K562 (cell line): ENCODE data around the gene PATL2. TPM values are rescaled to one million over a fixed set of nuclear protein-coding genes. Genes with fewer than 3 reads are reported as not detected.

ENCODE experiments used
- CSDE1 ChIP-seq, 2 experiments: fragments of 450-650 bp; IDR thresholded peaks; 2 replicates each; pipeline ENCODE4 v1.6.1; 2016; ENCODE audit warnings: mild to moderate bottlenecking in 1 of 2
- EGR1 ChIP-seq: fragments of 450-650 bp; conservative IDR thresholded peaks from 2 replicates; pipeline ENCODE4 v1.6.1; 2017; ENCODE audit warnings: mild to moderate bottlenecking
- ELF4 ChIP-seq: fragments of 450-650 bp; formaldehyde crosslinking; IDR thresholded peaks from 2 replicates; pipeline ENCODE4 v1.4.0; 2022; ENCODE audit warnings: missing genetic modification characterization
- FOXP4 ChIP-seq: sonication (generic); formaldehyde crosslinking; IDR thresholded peaks from 2 replicates; pipeline ENCODE4 v1.8.0; 2022; ENCODE audit warnings: mild to moderate bottlenecking, missing genetic modification reagents, borderline replicate concordance
- MAFK ChIP-seq: IDR thresholded peaks from 2 replicates; pipeline ENCODE4 v1.6.1; 2011; ENCODE audit warnings: low read length, improper control_type of control experiment
- MTA3 ChIP-seq: fragments of 450-650 bp; formaldehyde crosslinking; IDR thresholded peaks from 2 replicates; pipeline ENCODE4 v1.6.1; 2017; ENCODE audit warnings: mild to moderate bottlenecking, borderline replicate concordance
- PATZ1 ChIP-seq: fragments of 250-450 bp; sonication (Bioruptor Pico); IDR thresholded peaks from 2 replicates; pipeline ENCODE4 v1.5.0; 2020; ENCODE audit warnings: mild to moderate bottlenecking, borderline replicate concordance
- PREB ChIP-seq: sonication (generic); formaldehyde crosslinking; IDR thresholded peaks from 2 replicates; pipeline ENCODE4 v1.8.1; 2023; ENCODE audit warnings: mild to moderate bottlenecking, missing genetic modification reagents
- ZBTB26 ChIP-seq: fragments of 450-650 bp; formaldehyde crosslinking; IDR thresholded peaks from 2 replicates; pipeline ENCODE4 v1.4.0; 2022; ENCODE audit warnings: missing genetic modification characterization
- ZBTB8A ChIP-seq: fragments of 450-650 bp; IDR thresholded peaks from 2 replicates; pipeline ENCODE4 v1.6.1; 2018; ENCODE audit warnings: mild to moderate bottlenecking, moderate library complexity; ENCODE audit not compliant: partially characterized antibody
- ZNF121 ChIP-seq: sonication (generic); formaldehyde crosslinking; conservative IDR thresholded peaks from 2 replicates; pipeline ENCODE4 v1.8.0; 2022; ENCODE audit warnings: missing genetic modification reagents
- ZNF124 ChIP-seq: sonication (generic); formaldehyde crosslinking; IDR thresholded peaks from 2 replicates; pipeline ENCODE4 v1.8.1; 2022; ENCODE audit warnings: missing genetic modification reagents
- ZNF239 ChIP-seq: fragments of 250-450 bp; sonication (Bioruptor Pico); IDR thresholded peaks from 2 replicates; pipeline ENCODE4 v1.4.0; 2020; ENCODE audit warnings: mild to moderate bottlenecking
- ZNF780A ChIP-seq: fragments of 250-450 bp; sonication (Bioruptor Pico); IDR thresholded peaks from 2 replicates; pipeline ENCODE4 v1.5.0; 2021; ENCODE audit warnings: mild to moderate bottlenecking
- polyA plus RNA-seq, 8 experiments: library from polyadenylated mRNA; depleted of rRNA in 4 of 8; stranded (reverse) in 5 of 8; unstranded in 3 of 8; fragments of >200 nt; fragmentation: Nextera tagmentation in 2 of 8; fragmentation: Illumina TruSeq in 1 of 8; extraction: Ambion mirVana in 2 of 8; extraction: Trizol in 1 of 8; gene quantifications; 2 replicates each; pipeline versions ENCODE4 v1.2.1 to v1.2.3, GENCODE V29; 2011 to 2014; ENCODE audit warnings: inconsistent platforms in 1 of 8, missing spikeins in 1 of 8
- total RNA-seq, 7 experiments: library from RNA; depleted of rRNA in 6 of 7; stranded (reverse); fragments of >200 nt in 6 of 7; fragmentation: Illumina TruSeq in 2 of 7; extraction: Trizol in 2 of 7; gene quantifications; 2 replicates each; pipeline versions ENCODE4 v1.2.1 to v1.2.3, GENCODE V29; 2011 to 2021; ENCODE audit warnings: low replicate concordance in 1 of 7

Gene PATL2
- total and polyA plus RNA-seq, 9 of the 15 experiments (the other 6 are each of a cell fraction or from before 2014, with no cell fraction given), result 0.42 to 1.1 (median 0.86) TPM

- TF ChIP-seq FOXP4 (no peak), MTA3 (peak; percentile 61; the same call in 1 of the 2 replicates), PATZ1 (CRISPR knock-in tag) (peak; percentile 93), MAFK (peak; percentile 32), ELF4 (CRISPR knock-in tag) (peak; percentile 97), ZBTB26 (CRISPR knock-in tag) (peak; percentile 98), ZNF239 (peak; percentile 3; the same call in 1 of the 2 replicates), ZNF121 (CRISPR knock-in tag) (no peak), ZNF780A (CRISPR knock-in tag) (0 out of 2 replicates have a peak, but pooled peaks have one; percentile 42), EGR1 (no peak), ZNF124 (no peak), ZBTB8A (no peak), CSDE1 (IDR thresholded peaks at IDR 0.05) (peak in 1 of 2 experiments; percentile 58; a peak in 1 of 4 replicates), PREB (no peak)
- TF ChIP-seq, all 486 proteins: peak for 164
Measured at GRCh38 chr15:44726568-44727484, 15.7 kb upstream of the PATL2 start (continued).
